ENCODE measurements around the gene THSD7A. TPM values are rescaled to one million over a fixed set of nuclear protein-coding genes. Genes with fewer than 3 reads are reported as not detected.

Gene THSD7A
- polyA plus RNA-seq, 1 donor from 2014 or later, result 18.5 TPM

- Histone ChIP-seq H3F3A (ENCODE audit: insufficient read depth, low read length, poor library complexity, severe bottlenecking) (no peaks in the 10 kb centered on the region), H4K20me1 (ENCODE audit: insufficient read depth) (no peaks in the 10 kb centered on the region), H2AFZ (ENCODE audit: low read depth, low read length) (no peak overlapping the region), H3K9me2 (ENCODE audit: insufficient read depth, low read length) (no peaks in the 10 kb centered on the region), H3K27ac (ENCODE audit: low read length) (no peak overlapping the region), H3K27me3 (ENCODE audit: insufficient read depth, low read depth, low read length) (no peaks in the 10 kb centered on the region), H3K79me2 (replicated peaks; ENCODE audit: insufficient read depth, low read length) (no peaks in the 10 kb centered on the region), H3K4me3 (ENCODE audit: low read length) (no peak overlapping the region), H3K9me3 (ENCODE audit: low read length) (no peaks in the 10 kb centered on the region), H3K36me3 (ENCODE audit: insufficient read depth, low read length) (peaks cover 7% of the 10 kb centered on the region), H3K9ac (ENCODE audit: low read length) (no peak overlapping the region), H3K4me2 (ENCODE audit: low read length) (no peak overlapping the region)
- TF ChIP-seq EZH2 (IDR thresholded peaks at IDR 0.05; ENCODE audit: borderline replicate concordance, insufficient read depth, low read length, poor library complexity, severe bottlenecking) (no peak), POLR2AphosphoS5 (IDR thresholded peaks at IDR 0.05) (no peak)
These were observed 242.7 kb downstream of the THSD7A start for GRCh38 chr7:11589251-11589650.

DNA sequence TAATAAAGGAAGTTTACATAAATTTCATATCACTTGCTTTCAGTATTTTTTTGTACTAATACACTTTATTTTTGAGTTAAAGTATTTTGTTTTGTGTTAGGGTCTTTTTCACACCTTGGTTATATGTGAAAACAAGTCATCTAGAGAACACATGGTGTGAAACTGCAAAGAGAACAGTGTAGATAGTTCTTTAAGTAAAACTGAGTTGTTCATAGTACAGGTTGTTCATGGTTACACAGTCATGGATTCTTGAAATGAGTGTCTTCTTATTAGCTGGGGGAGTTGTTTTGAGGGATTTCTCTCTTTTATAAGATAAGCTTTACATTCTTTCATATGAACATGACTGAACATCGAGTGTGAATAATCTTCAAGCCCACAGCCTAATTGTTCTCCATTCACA lies 244.2 kb downstream of the THSD7A start:
- no peaks in the 10 kb centered on the region for H3K9me2 ChIP-seq (ENCODE audit: insufficient read depth, low read length)
- H4K20me1 ChIP-seq (ENCODE audit: insufficient read depth), result no peaks in the 10 kb centered on the region
- no peak for TF ChIP-seq EP300 (conservative IDR thresholded peaks at IDR 0.05; ENCODE audit: poor library complexity, severe bottlenecking)

DNA sequence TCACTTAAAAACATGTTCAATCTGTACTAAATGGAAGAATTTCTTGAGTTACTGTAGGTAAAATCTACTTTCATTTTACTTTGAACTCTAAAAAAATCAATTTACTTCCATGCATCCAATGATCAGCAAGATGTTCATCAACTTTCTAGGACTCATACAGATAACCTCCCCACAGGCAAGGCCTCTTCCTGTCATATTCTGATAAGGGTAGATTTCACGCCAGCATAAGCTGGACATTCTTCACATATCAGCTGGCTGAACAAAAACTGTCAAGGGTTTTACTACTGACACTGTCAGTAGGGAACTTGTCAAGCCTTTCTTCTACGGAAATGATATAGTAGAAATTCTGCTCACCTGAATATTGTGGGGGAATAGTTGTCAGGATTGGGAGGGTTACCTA lies 244.9 kb downstream of the THSD7A start:
- Histone ChIP-seq H3K36me3 (ENCODE audit: insufficient read depth, low read length) (peaks cover 7% of the 10 kb centered on the region), H3K9me3 (ENCODE audit: low read length) (no peaks in the 10 kb centered on the region), H3K9me2 (ENCODE audit: insufficient read depth, low read length) (no peaks in the 10 kb centered on the region), H4K20me1 (ENCODE audit: insufficient read depth) (no peaks in the 10 kb centered on the region), H3K79me2 (replicated peaks; ENCODE audit: insufficient read depth, low read length) (no peaks in the 10 kb centered on the region), H3F3A (ENCODE audit: insufficient read depth, low read length, poor library complexity, severe bottlenecking) (no peaks in the 10 kb centered on the region), H3K4me2 (ENCODE audit: low read length) (no peak overlapping the region), H2AFZ (ENCODE audit: low read depth, low read length) (no peak overlapping the region), H3K4me3 (ENCODE audit: low read length) (no peak overlapping the region), H3K27me3 (ENCODE audit: insufficient read depth, low read depth, low read length) (no peaks in the 10 kb centered on the region), H3K9ac (ENCODE audit: low read length) (no peak overlapping the region), H3K27ac (ENCODE audit: low read length) (no peak overlapping the region)
- TF ChIP-seq EZH2 (IDR thresholded peaks at IDR 0.05; ENCODE audit: borderline replicate concordance, insufficient read depth, low read length, poor library complexity, severe bottlenecking), result no peak
- TF ChIP-seq, protein P1, sequence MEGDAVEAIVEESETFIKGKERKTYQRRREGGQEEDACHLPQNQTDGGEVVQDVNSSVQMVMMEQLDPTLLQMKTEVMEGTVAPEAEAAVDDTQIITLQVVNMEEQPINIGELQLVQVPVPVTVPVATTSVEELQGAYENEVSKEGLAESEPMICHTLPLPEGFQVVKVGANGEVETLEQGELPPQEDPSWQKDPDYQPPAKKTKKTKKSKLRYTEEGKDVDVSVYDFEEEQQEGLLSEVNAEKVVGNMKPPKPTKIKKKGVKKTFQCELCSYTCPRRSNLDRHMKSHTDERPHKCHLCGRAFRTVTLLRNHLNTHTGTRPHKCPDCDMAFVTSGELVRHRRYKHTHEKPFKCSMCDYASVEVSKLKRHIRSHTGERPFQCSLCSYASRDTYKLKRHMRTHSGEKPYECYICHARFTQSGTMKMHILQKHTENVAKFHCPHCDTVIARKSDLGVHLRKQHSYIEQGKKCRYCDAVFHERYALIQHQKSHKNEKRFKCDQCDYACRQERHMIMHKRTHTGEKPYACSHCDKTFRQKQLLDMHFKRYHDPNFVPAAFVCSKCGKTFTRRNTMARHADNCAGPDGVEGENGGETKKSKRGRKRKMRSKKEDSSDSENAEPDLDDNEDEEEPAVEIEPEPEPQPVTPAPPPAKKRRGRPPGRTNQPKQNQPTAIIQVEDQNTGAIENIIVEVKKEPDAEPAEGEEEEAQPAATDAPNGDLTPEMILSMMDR (IDR thresholded peaks at IDR 0.05; ENCODE audit: poor library complexity, severe bottlenecking), result no peak
- TF ChIP-seq MXI1 (conservative IDR thresholded peaks at IDR 0.05; ENCODE audit: poor library complexity, severe bottlenecking), result no peak
- no peak for TF ChIP-seq SMC3 (conservative IDR thresholded peaks at IDR 0.05; ENCODE audit: poor library complexity)
- TF ChIP-seq RAD21 (conservative IDR thresholded peaks at IDR 0.05), result no peak
- TF ChIP-seq REST (IDR thresholded peaks at IDR 0.05; ENCODE audit: borderline replicate concordance), result no peak
- TF ChIP-seq POLR2AphosphoS5 (IDR thresholded peaks at IDR 0.05), result no peak
- TF ChIP-seq TAF1 (IDR thresholded peaks at IDR 0.05; ENCODE audit: low read depth), result no peak
- TF ChIP-seq EP300 (conservative IDR thresholded peaks at IDR 0.05; ENCODE audit: poor library complexity, severe bottlenecking), result no peak

More for the DNA sequence above, 244.2 kb downstream of the THSD7A start:
- Histone ChIP-seq H3K9ac (ENCODE audit: low read length) (no peak overlapping the region), H3K4me2 (ENCODE audit: low read length) (no peak overlapping the region), H3K27ac (ENCODE audit: low read length) (no peak overlapping the region), H3F3A (ENCODE audit: insufficient read depth, low read length, poor library complexity, severe bottlenecking) (no peaks in the 10 kb centered on the region), H3K27me3 (ENCODE audit: insufficient read depth, low read depth, low read length) (no peaks in the 10 kb centered on the region), H2AFZ (ENCODE audit: low read depth, low read length) (no peak overlapping the region), H3K36me3 (ENCODE audit: insufficient read depth, low read length) (peaks cover 7% of the 10 kb centered on the region), H3K79me2 (replicated peaks; ENCODE audit: insufficient read depth, low read length) (no peaks in the 10 kb centered on the region), H3K4me3 (ENCODE audit: low read length) (no peak overlapping the region), H3K9me3 (ENCODE audit: low read length) (no peaks in the 10 kb centered on the region)
